ENCODE measurements around the gene COL4A1. TPM values are rescaled to one million over a fixed set of nuclear protein-coding genes. Genes with fewer than 3 reads are reported as not detected.

COL4A1 gene
- total and polyA plus RNA-seq, 11 donors: 52.6 to 428 (median 184) TPM

DNA sequence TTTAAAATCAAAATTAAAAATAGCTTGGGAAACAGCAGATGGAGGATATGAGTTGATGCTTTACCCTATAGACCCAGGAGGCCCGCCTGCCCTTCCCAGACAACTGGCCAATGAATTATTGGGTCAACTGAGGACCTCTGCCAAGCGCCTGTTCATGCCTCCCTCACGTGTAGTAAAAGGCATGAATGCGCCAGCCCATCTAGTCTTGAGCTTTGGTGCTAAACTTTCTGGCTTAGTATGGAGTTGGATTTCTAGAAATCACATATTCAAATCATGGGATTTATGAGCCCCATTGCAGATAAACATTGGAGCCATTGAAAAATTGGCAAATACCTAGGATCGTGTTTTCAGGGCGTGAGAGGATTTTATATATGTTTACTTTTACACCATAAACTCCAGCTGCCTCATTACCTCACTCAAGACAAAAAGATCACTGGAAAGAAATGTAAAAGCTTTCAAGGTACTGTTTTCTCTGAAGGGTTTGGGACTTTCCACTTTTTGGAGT lies 47.2 kb upstream of the COL4A1 start:
- peaks cover 0 to 22% (median 16%) of the 10 kb centered on the region in 9 donors for H3K36me3 ChIP-seq
- peak overlapping the region in 1 of 12 donors; percentile 95 for H3K27ac ChIP-seq
- intact Hi-C loops (cut with DNase I): no loop called here
- no peaks in the 10 kb centered on the region for H3K9me3 ChIP-seq
- DNase-seq (no peak), ATAC-seq (no peak)
- TF ChIP-seq POLR2A (IDR thresholded peaks at IDR 0.05): no peak
- TF ChIP-seq, protein P1, sequence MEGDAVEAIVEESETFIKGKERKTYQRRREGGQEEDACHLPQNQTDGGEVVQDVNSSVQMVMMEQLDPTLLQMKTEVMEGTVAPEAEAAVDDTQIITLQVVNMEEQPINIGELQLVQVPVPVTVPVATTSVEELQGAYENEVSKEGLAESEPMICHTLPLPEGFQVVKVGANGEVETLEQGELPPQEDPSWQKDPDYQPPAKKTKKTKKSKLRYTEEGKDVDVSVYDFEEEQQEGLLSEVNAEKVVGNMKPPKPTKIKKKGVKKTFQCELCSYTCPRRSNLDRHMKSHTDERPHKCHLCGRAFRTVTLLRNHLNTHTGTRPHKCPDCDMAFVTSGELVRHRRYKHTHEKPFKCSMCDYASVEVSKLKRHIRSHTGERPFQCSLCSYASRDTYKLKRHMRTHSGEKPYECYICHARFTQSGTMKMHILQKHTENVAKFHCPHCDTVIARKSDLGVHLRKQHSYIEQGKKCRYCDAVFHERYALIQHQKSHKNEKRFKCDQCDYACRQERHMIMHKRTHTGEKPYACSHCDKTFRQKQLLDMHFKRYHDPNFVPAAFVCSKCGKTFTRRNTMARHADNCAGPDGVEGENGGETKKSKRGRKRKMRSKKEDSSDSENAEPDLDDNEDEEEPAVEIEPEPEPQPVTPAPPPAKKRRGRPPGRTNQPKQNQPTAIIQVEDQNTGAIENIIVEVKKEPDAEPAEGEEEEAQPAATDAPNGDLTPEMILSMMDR (IDR thresholded peaks at IDR 0.05): no peak
- 79 to 84% (median 81%) methylated on average over 6 of the region's 6 CpGs for WGBS, 4 donors
- no peak overlapping the region for H3K4me3 ChIP-seq
- peaks cover 3 to 55% (median 22%) of the 10 kb centered on the region in 12 donors for H3K4me1 ChIP-seq
- no peaks in the 10 kb centered on the region for H3K27me3 ChIP-seq

DNA sequence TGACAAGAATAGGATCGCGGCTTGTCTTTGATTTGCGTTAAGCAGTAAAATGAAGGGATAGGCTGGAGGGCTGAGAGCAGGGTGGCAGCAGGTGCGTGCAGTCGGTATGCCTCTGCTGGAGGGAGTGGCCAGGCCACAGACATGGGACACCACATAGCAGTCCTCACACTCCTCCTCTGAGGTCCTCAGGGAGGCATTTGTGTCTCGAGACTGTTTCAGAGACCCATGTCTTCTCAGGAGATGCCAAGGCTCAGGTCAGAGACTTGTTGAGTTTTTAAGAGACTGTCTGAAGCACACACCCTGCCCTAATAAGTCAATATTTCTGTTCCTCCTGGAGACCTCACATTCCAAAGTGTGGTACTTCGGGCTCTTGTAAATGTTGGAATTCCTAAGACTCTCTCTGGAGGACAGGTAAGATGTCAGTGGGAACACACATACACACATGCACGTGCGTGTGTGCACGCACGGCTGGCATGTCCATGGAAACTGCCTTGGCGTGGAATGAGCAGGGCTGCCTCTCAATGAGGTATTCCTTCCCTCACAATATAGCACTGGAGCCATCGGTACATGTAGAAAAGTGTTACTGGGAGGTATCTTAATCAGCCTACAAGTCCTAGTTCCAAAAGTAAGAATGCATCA lies 46.5 kb upstream of the COL4A1 start:
- Histone ChIP-seq H3K4me3 (no peak overlapping the region), H3K27ac (peak overlapping the region in 1 of 12 donors; percentile 95), H3K27me3 (no peaks in the 10 kb centered on the region), H3K4me1 (peaks cover 4 to 62% (median 29%) of the 10 kb centered on the region in 12 donors), H3K9me3 (no peaks in the 10 kb centered on the region), H3K36me3 (peaks cover 0 to 15% (median 12%) of the 10 kb centered on the region in 9 donors)
- TF ChIP-seq, protein P1 (IDR thresholded peaks at IDR 0.05): no peak
- TF ChIP-seq POLR2A (IDR thresholded peaks at IDR 0.05): no peak
- intact Hi-C loops (cut with DNase I): no loop called here
- WGBS, 4 donors: 91 to 93% (median 92%) methylated on average over 13 of the region's 13 CpGs
- DNase-seq: no peak
- ATAC-seq: no peak

DNA sequence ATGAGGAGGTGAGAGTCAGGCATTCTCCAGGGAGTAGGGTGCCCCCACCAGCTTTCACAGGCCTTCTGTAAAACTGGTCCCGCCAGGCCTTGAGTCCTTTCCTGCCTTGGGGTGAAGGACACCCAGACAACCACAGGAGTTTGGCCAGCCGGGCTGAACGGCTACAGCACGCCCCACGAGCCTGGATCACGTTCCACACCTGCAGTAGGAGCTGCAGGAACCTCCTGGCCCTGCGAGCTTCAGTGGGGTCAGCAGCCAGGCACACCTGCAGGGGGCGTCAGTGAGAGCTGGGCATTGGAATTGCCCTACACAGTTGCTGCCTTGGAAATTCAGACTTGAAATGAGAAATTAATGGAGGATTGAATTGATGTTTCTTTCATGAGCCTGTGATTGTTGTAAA lies 45.8 kb upstream of the COL4A1 start:
- no peaks in the 10 kb centered on the region for H3K9me3 ChIP-seq
- ATAC-seq (no peak), DNase-seq (no peak)
- no peak for TF ChIP-seq POLR2A (IDR thresholded peaks at IDR 0.05)
- TF ChIP-seq, protein P1 (IDR thresholded peaks at IDR 0.05): peak in 2 of 12 donors; percentile 20 to 25
- intact Hi-C loops (cut with DNase I): no loop called here
- H3K4me1 ChIP-seq: peaks cover 10 to 69% (median 36%) of the 10 kb centered on the region in 12 donors
- H3K36me3 ChIP-seq: peaks cover 0 to 8% (median 5%) of the 10 kb centered on the region in 9 donors
- no peak overlapping the region for H3K4me3 ChIP-seq
- WGBS, 4 donors: 80 to 94% (median 88%) methylated on average over 7 to 8 of the region's 8 CpGs
- H3K27me3 ChIP-seq: no peaks in the 10 kb centered on the region
- H3K27ac ChIP-seq: peak overlapping the region in 1 of 12 donors; percentile 95

DNA sequence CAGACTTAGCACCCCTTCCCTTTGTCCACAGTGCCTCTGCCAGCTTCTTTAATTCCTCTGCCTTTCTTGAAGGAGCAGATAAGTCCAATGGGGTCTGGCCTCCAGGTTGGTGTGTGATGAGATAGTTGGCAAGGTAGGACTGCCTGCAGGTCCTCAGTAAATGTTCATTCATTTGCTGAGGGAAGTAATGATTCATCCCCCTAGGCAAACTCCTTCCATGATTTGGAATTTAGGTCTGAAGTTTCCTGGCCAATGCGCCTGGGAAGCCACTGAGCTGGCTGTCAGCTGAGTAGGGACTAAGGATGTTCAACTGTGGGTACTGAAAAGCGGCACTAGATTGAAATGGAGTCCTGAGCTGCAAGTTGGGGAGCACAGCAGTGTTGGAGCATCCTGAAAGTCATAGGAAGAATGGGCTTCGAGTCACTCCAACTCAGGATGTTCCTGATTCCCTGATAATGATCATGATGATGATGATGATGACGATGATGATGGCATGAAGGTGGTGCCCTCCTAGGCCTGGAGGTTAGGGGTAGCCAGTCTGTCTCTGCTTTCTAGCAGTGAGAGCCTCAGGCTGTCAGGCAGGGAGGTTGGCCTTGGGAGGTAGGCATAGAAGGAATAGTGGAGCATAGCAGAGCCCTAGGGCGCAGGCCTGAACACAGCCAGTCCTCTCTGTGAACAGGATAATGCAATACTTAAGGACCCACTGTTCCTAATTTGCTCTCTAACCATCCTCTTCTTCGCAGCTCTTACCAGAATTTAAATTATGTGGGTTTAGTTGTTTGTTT lies 44.9 kb upstream of the COL4A1 start:
- H3K27me3 ChIP-seq: no peaks in the 10 kb centered on the region
- no peak for DNase-seq
- H3K4me1 ChIP-seq: peaks cover 10 to 79% (median 45%) of the 10 kb centered on the region in 12 donors
- no peak overlapping the region for H3K4me3 ChIP-seq
- 88 to 93% (median 91%) methylated on average over 6 of the region's 6 CpGs for WGBS, 4 donors
- no peaks in the 10 kb centered on the region for H3K9me3 ChIP-seq
- no peak for ATAC-seq
- TF ChIP-seq, protein P1 (IDR thresholded peaks at IDR 0.05): no peak
- TF ChIP-seq POLR2A (IDR thresholded peaks at IDR 0.05): no peak
- H3K27ac ChIP-seq: peak overlapping the region in 3 of 12 donors; percentile 24 to 95 (median 29)
- intact Hi-C loops (cut with DNase I): no loop called here
- no peaks in the 10 kb centered on the region for H3K36me3 ChIP-seq

All from heart left ventricle (tissue), 16 donors.